ENCODE results near the gene RAB5IF.
A peak's percentile ranks its signal among the peaks of the same experiment; 100 is the strongest.

Gene RAB5IF

DNA sequence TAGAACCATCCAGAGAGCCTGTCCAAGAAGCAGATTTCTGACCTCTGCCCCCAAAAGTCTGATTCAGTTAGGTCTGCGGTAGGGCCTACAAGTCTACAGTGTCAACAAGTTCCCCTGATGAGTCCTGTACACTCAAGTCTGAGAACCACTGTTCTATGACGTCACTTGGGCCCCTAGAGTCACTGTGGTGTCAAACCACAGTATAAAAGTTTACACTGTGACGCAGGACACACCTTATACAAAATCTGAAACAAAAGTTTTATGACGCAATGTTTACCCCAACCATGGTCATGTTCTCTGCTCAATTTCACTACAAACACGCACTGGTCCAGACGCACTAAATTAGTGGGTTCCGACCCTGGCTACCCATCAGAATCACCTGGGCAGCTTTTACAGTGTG lies 22.5 kb downstream of the RAB5IF start:
- H3K27ac ChIP-seq = no peak overlapping the region
- no peaks in the 10 kb centered on the region for H3K36me3 ChIP-seq (replicated peaks)
- TF ChIP-seq, protein P1, sequence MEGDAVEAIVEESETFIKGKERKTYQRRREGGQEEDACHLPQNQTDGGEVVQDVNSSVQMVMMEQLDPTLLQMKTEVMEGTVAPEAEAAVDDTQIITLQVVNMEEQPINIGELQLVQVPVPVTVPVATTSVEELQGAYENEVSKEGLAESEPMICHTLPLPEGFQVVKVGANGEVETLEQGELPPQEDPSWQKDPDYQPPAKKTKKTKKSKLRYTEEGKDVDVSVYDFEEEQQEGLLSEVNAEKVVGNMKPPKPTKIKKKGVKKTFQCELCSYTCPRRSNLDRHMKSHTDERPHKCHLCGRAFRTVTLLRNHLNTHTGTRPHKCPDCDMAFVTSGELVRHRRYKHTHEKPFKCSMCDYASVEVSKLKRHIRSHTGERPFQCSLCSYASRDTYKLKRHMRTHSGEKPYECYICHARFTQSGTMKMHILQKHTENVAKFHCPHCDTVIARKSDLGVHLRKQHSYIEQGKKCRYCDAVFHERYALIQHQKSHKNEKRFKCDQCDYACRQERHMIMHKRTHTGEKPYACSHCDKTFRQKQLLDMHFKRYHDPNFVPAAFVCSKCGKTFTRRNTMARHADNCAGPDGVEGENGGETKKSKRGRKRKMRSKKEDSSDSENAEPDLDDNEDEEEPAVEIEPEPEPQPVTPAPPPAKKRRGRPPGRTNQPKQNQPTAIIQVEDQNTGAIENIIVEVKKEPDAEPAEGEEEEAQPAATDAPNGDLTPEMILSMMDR (IDR thresholded peaks at IDR 0.05; ENCODE audit: low read depth, low read length, missing control alignments) = no peak
- H3K27me3 ChIP-seq (replicated peaks) = no peaks in the 10 kb centered on the region
- no peak overlapping the region for H3K4me3 ChIP-seq (ENCODE audit: low read depth, low read length)
- peak; percentile 22 for DNase-seq
- in situ Hi-C loops (cut with HindIII; ENCODE audit: low pct_ligation_motif_present, low sequenced_read_pairs) = no loop called here

DNA sequence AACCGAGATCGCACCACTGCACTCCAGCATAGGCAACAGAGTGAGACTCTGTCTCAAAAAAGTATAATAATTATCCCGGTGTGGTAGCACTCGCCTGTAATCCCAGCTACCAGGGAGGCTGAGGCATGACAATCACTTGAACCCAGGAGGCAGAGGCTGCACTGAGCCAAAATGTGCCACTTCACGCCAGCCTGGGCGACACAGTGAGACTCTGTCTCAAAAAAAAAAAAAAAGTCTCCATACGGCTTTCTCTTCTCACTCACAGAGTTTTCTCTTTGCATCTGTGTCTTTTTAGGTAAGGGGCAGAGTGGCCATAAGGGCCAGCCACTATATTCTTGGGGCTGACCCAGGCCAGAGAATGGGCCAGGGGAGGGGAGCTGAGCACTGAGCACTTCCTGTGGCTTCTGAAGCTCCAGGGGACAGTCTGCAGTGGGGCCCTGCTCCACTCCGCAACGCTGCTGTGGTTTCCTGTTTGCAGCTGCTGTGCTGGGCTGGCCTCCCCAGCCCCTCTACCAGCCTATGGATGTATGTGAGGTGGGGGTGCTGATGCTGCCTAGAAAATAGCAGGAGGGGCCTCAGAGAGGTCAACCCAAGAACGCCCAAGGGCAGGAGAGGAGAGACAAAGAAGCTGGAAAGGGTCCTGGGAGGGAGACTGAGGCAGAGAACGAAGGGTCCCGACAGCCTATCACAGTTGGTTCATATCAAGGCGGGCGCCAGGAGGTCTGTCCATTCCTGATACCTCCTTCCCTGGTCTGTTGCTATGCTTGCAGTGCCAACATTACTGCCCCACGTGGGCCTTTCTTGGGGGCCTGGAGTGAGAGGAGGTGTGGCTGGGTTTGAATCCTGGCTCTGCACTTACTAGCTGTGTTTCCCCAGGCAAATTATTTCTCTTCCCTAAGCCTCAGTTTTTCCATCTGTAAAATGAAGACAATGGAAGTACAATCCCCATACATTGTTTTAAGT lies 24.4 kb downstream of the RAB5IF start:
- Histone ChIP-seq H3K4me3 (ENCODE audit: low read depth, low read length) (no peak overlapping the region), H3K27me3 (replicated peaks) (no peaks in the 10 kb centered on the region), H3K36me3 (replicated peaks) (no peaks in the 10 kb centered on the region), H3K27ac (no peak overlapping the region)
- in situ Hi-C loops (cut with HindIII; ENCODE audit: low pct_ligation_motif_present, low sequenced_read_pairs) = no loop called here
- TF ChIP-seq, protein P1 (IDR thresholded peaks at IDR 0.05; ENCODE audit: low read depth, low read length, missing control alignments) = no peak
- peak; percentile 21 for DNase-seq

DNA sequence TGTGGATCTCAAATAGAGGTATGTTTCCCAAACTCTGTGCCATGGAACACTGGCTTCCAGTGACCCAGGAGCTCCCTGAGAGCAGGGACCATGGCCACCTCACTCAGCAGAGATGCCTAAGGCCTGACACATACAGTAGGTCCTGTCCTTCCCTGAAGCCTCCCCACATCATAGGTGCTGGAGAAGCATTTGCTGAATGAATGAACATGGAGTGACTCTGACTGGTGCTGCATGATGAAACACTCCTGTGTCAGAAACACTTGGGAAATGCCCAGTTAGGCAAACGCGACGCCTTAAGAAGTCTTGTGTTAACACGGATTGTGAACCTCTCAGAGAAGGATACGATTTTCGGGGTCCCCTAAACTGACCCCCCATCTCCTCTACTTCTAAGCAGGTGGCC lies 26.1 kb downstream of the RAB5IF start:
- H3K27ac ChIP-seq = no peak overlapping the region
- no peaks in the 10 kb centered on the region for H3K27me3 ChIP-seq (replicated peaks)
- TF ChIP-seq, protein P1 (IDR thresholded peaks at IDR 0.05; ENCODE audit: low read depth, low read length, missing control alignments) = no peak
- no peak for DNase-seq
- H3K4me3 ChIP-seq (ENCODE audit: low read depth, low read length) = no peak overlapping the region
- in situ Hi-C loops (cut with HindIII; ENCODE audit: low pct_ligation_motif_present, low sequenced_read_pairs) = no loop called here
- no peaks in the 10 kb centered on the region for H3K36me3 ChIP-seq (replicated peaks)

DNA sequence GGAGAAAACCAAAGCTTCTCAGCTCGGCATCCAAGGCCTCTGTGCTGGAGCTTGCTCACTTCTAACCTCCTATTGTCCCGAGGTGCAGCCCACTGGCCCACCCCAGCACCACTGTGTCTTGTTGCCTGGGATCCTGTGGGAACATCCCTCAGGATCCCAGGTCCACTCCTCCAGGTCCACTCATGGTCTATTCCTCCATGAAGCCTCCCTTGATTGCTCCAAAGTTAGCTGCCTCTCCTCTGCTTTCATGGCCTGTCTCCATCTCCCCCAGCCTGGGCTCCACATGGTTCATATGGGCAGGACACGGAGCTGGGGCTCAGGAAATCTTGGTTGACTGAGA lies 26.5 kb downstream of the RAB5IF start:
- Histone ChIP-seq H3K27me3 (replicated peaks) (no peaks in the 10 kb centered on the region), H3K4me3 (ENCODE audit: low read depth, low read length) (no peak overlapping the region), H3K27ac (no peak overlapping the region), H3K36me3 (replicated peaks) (no peaks in the 10 kb centered on the region)
- in situ Hi-C loops (cut with HindIII; ENCODE audit: low pct_ligation_motif_present, low sequenced_read_pairs) = no loop called here
- DNase-seq = no peak
- TF ChIP-seq, protein P1 (IDR thresholded peaks at IDR 0.05; ENCODE audit: low read depth, low read length, missing control alignments) = no peak

DNA sequence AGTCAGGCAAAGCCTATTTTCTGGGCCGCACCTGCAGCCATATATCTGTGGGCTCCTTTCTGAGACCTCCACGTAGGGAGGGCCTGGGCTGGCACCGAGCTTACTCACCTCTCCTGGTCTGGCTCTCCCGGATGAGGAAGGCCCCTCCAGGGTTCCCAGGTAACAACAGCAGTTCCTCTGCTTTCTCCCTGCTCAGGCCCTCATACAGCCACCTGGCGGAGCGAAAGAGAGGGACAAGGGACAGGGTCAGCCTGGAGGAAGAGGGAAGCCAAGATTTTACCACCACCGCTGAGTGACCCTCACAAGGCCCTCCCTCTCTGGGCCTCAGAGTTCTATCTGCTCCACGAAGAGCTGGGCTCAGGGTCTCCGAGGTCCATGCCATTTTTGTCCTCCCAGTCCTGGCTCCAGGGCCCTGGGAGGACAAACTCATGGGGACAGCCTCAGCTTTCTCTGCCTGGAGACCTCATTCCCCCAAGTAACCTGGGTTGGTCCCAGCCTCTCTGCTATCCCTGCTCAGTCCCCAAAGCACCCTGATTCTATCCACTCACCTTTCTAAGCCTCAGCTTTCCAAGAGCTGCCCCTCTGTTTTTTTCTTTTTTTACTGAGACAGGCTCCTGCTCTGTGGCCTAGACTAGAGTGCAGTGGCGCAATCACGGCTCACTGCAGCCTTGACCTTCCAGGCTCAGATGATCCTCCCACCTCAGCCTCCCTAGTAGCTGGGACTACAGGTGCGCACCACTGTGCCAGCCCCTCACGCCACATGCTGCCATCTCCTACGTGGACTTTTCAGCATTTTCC lies 27.1 kb downstream of the RAB5IF start:
- TF ChIP-seq, protein P1 (IDR thresholded peaks at IDR 0.05; ENCODE audit: low read depth, low read length, missing control alignments) = peak; percentile 8

More for the DNA sequence above, 27.1 kb downstream of the RAB5IF start:
- in situ Hi-C loops (cut with HindIII; ENCODE audit: low pct_ligation_motif_present, low sequenced_read_pairs) = no loop called here
- no peaks in the 10 kb centered on the region for H3K36me3 ChIP-seq (replicated peaks)
- no peaks in the 10 kb centered on the region for H3K27me3 ChIP-seq (replicated peaks)
- H3K4me3 ChIP-seq (ENCODE audit: low read depth, low read length) = no peak overlapping the region
- DNase-seq = no peak
- no peak overlapping the region for H3K27ac ChIP-seq
